Measurements from ENCODE around the gene NDST1. TPM values are rescaled to one million over a fixed set of nuclear protein-coding genes. Genes with fewer than 3 reads are reported as not detected.

Gene NDST1
- total and polyA plus RNA-seq, 2 donors (not counting 3 experiments of a cell fraction or from before 2014, with no cell fraction given) = 38.6 to 102 TPM

DNA sequence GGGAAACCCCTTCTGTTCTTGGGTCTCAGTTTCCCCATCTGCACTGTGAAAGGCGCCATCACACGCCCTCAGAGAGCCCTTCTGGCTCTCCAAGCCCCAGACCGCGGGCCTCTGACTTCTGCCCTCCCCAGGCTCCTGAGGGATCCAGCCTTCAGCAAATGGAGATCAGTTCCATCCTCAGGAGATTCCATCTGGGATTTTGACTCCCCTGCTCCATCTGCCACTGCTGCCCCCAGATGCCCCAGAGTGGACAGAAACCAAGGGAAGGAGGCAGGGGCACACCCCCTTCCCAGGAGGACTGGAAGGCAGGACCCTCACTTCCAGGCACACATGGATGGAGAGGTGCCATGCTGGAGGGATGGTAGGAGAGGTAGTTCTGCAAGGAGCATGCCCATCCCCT lies 39.7 kb upstream of the NDST1 start:
- FAIRE-seq (no peak), DNase-seq (ENCODE audit: low read depth, low spot score) (no peak)
- Histone ChIP-seq H3K4me2 (ENCODE audit: insufficient read depth, low read length) (no peak overlapping the region), H2AFZ (ENCODE audit: low read depth, low read length) (no peak overlapping the region), H3K9me1 (replicated peaks; ENCODE audit: control insufficient read depth, extremely low read depth, insufficient read depth, low read length) (no peaks in the 10 kb centered on the region), H3K4me1 (ENCODE audit: control insufficient read depth, extremely low read depth, insufficient read depth, low read length) (peaks cover 27% of the 10 kb centered on the region), H3K4me3 (replicated peaks in 1 of 3; ENCODE audit: insufficient read depth in 1 of 3, low read depth in 1 of 3, low read length in 3 of 3) (no peak overlapping the region), H3K79me2 (ENCODE audit: control insufficient read depth, insufficient read depth, low read length) (no peaks in the 10 kb centered on the region), H3K27me3 (ENCODE audit: control insufficient read depth in 2 of 2, insufficient read depth in 2 of 2, low read length in 2 of 2) (no peaks in the 10 kb centered on the region), H4K20me1 (replicated peaks; ENCODE audit: control insufficient read depth, extremely low read depth, insufficient read depth, low read length) (no peaks in the 10 kb centered on the region), H3K36me3 (ENCODE audit: control insufficient read depth in 2 of 2, extremely low read depth in 1 of 2, insufficient read depth in 2 of 2, low read length in 2 of 2) (no peaks in the 10 kb centered on the region), H3K27ac (ENCODE audit: insufficient read depth, low read depth, low read length) (no peak overlapping the region), H3K9me3 (replicated peaks; ENCODE audit: control insufficient read depth, insufficient read depth, low read length) (no peaks in the 10 kb centered on the region), H3K9ac (replicated peaks; ENCODE audit: extremely low read depth, insufficient read depth, low read length) (no peak overlapping the region)
- POLR2A ChIA-PET = no interaction called here
- CTCF ChIA-PET = interaction anchor here (0.8 to 1.0 kb wide), 2 partner anchors 9 to 32 kb away, joined by 3 read pairs; no protein-coding TSS in a partner anchor
- intact Hi-C loops (cut with micrococcal nuclease) (no loop called here), dilution Hi-C loops (cut with MboI; ENCODE audit: extremely low pct_ligation_motif_present, low sequenced_read_pairs) (no loop called here)
- no TSS peak for BruUV-seq (replicated peaks)
- TF ChIP-seq, protein P1, sequence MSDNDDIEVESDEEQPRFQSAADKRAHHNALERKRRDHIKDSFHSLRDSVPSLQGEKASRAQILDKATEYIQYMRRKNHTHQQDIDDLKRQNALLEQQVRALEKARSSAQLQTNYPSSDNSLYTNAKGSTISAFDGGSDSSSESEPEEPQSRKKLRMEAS (IDR thresholded peaks at IDR 0.05; ENCODE audit: insufficient read depth, insufficient read length) = no peak
- TF ChIP-seq EZH2 (IDR thresholded peaks at IDR 0.05; ENCODE audit: borderline replicate concordance, low read depth, low read length, severe bottlenecking) = no peak
- no peak for TF ChIP-seq GATA2 (IDR thresholded peaks at IDR 0.05; ENCODE audit: insufficient read depth, insufficient read length, low read depth, low read length)
- TF ChIP-seq MYC (IDR thresholded peaks at IDR 0.05; ENCODE audit: low read depth, low read length) = no peak
- no peak for TF ChIP-seq POLR2AphosphoS5 (IDR thresholded peaks at IDR 0.05; ENCODE audit: insufficient read depth, low read depth, low read length)
- TF ChIP-seq POLR2A (IDR thresholded peaks at IDR 0.05; ENCODE audit: low read depth, low read length) = no peak
- TF ChIP-seq CTCF (IDR thresholded peaks at IDR 0.05; ENCODE audit: extremely low read depth in 1 of 2, insufficient read depth in 1 of 2, low read depth in 1 of 2, low read length in 2 of 2) = no peak
- no peak for TF ChIP-seq JUN (IDR thresholded peaks at IDR 0.05; ENCODE audit: borderline replicate concordance, insufficient read depth, insufficient read length, low read depth)
- TF ChIP-seq FOS (IDR thresholded peaks at IDR 0.05; ENCODE audit: borderline replicate concordance, insufficient read depth, low read length) = no peak

Data from endothelial cell of umbilical vein (primary cell).